Measurements from ENCODE around the gene OR13C5. TPM values are rescaled to one million over a fixed set of nuclear protein-coding genes. Genes with fewer than 3 reads are reported as not detected.
"Not testable (repeated sequence)": the region's sequence is repeated elsewhere in the genome, so short reads cannot be mapped to it uniquely, and the experiment has no call there.

OR13C5 gene
- not detected for total RNA-seq

DNA sequence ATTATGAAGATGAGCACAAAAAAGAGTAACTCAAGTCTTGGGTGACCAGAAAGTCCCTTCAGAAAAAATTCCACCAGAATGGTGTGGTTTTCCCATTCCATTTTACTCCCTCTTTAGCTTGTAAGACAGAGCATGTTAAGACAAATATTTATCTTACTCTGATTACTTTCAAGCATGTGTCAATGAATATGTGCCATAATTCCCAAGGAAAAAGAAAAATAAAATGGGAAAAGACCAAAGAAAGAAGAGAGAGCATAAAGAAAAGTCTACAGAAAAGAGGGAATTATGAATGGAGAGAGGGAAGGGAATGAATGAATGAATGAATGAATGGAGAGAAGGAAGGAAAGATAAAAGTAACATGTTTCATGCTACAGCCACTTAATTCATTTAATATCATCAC is at the start of gene OR13C5:
Gene OR13C5, minus strand, starts transcription at position 101 of the 400 bp plus-strand sequence. Its CDS starts 0 bp downstream, at position 101.
- H3K36me3 Mint-ChIP-seq (ENCODE audit: low read depth); H3K27me3 Mint-ChIP-seq; H3K4me3 Mint-ChIP-seq; ATAC-seq (replicated peaks); H3K9me3 Mint-ChIP-seq; H3K4me1 Mint-ChIP-seq; H3K27ac Mint-ChIP-seq: not testable (repeated sequence)

- Mint-ChIP-seq H3K9me3 (peaks cover 9% of the 10 kb centered on the region), H3K4me1 (no peaks in the 10 kb centered on the region), H3K36me3 (ENCODE audit: low read depth) (no peaks in the 10 kb centered on the region), H3K27ac (no peak overlapping the region), H3K27me3 (peaks cover 2% of the 10 kb centered on the region), H3K4me3 (no peak overlapping the region)
- no peak for ATAC-seq (replicated peaks)
Measured at GRCh38 chr9:104635456-104635855, 36.2 kb upstream of the OR13C5 start.

DNA sequence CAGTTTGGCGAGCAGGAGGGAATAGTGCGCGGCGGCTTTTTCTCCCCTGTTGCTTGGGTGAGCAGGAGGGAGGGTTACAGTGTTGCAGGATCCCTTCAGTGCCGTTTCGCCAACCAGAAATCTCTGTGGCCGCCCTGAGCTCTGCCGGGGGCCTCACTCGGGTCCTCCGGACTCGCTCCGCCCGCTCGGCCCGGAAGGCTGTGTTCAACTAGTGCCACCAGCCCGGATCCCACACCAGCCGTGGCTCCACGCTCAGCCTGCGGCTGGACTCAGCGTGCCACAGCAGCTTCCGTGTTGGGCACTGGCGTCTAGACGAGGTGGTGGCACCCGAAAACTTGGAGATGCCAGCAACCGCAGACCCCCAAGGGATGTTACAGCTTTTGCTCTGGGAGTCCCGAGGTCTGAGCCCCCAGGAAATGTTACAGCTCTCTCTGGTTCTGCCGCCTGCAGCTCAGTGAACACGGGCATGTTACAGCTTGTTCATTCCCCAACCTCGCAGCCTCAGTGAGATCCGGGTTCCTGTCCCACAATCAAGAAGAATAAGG is 34.8 kb upstream of the OR13C5 start:
- Mint-ChIP-seq H3K27me3 (peaks cover 6% of the 10 kb centered on the region), H3K4me3 (no peak overlapping the region), H3K36me3 (ENCODE audit: low read depth) (no peaks in the 10 kb centered on the region), H3K27ac (no peak overlapping the region), H3K9me3 (peaks cover 9% of the 10 kb centered on the region), H3K4me1 (no peaks in the 10 kb centered on the region)
- ATAC-seq (replicated peaks), result no peak

GRCh38 chr9:104625964-104626363 is 26.8 kb upstream of the OR13C5 start:
- H3K4me3 Mint-ChIP-seq; H3K4me1 Mint-ChIP-seq; H3K9me3 Mint-ChIP-seq; H3K27me3 Mint-ChIP-seq; H3K36me3 Mint-ChIP-seq (ENCODE audit: low read depth); ATAC-seq (replicated peaks); H3K27ac Mint-ChIP-seq: not testable (repeated sequence)

- Mint-ChIP-seq H3K27me3 (no peaks in the 10 kb centered on the region), H3K27ac (no peak within 1 kb of the TSS), H3K36me3 (ENCODE audit: low read depth) (no peaks in the 10 kb centered on the region), H3K9me3 (no peaks in the 10 kb centered on the region), H3K4me3 (no peak within 1 kb of the TSS), H3K4me1 (no peaks in the 10 kb centered on the region)
- ATAC-seq (replicated peaks), result no peak
Measured at GRCh38 chr9:104618104-104618503, 18.9 kb upstream of the OR13C5 start, which contains the start of gene OR13C9. Gene OR13C9, minus strand, starts transcription at chr9:104618204. Its CDS starts 0 bp downstream, at chr9:104618204.

- Mint-ChIP-seq H3K9me3 (no peaks in the 10 kb centered on the region), H3K4me3 (no peak overlapping the region), H3K4me1 (no peaks in the 10 kb centered on the region), H3K27ac (no peak overlapping the region), H3K36me3 (ENCODE audit: low read depth) (no peaks in the 10 kb centered on the region), H3K27me3 (no peaks in the 10 kb centered on the region)
- ATAC-seq (replicated peaks), result no peak
Measured at GRCh38 chr9:104617418-104617817, 18.2 kb upstream of the OR13C5 start.

GRCh38 chr9:104611213-104611612 is 12.0 kb upstream of the OR13C5 start:
- Mint-ChIP-seq H3K27ac (no peak overlapping the region), H3K9me3 (no peaks in the 10 kb centered on the region), H3K4me1 (no peaks in the 10 kb centered on the region), H3K4me3 (no peak overlapping the region), H3K36me3 (ENCODE audit: low read depth) (no peaks in the 10 kb centered on the region), H3K27me3 (no peaks in the 10 kb centered on the region)
- no peak for ATAC-seq (replicated peaks)

GRCh38 chr9:104608336-104608735 is 9.1 kb upstream of the OR13C5 start:
- Mint-ChIP-seq H3K9me3 (no peaks in the 10 kb centered on the region), H3K36me3 (ENCODE audit: low read depth) (no peaks in the 10 kb centered on the region), H3K4me1 (no peaks in the 10 kb centered on the region), H3K27me3 (no peaks in the 10 kb centered on the region), H3K4me3 (no peak overlapping the region), H3K27ac (no peak overlapping the region)
- ATAC-seq (replicated peaks), result no peak

- Mint-ChIP-seq H3K27ac (no peak overlapping the region), H3K4me1 (no peaks in the 10 kb centered on the region), H3K27me3 (no peaks in the 10 kb centered on the region), H3K9me3 (no peaks in the 10 kb centered on the region), H3K36me3 (ENCODE audit: low read depth) (no peaks in the 10 kb centered on the region), H3K4me3 (no peak overlapping the region)
- ATAC-seq (replicated peaks), result no peak
Measured at GRCh38 chr9:104606152-104606551, 6.9 kb upstream of the OR13C5 start.

- not testable (repeated sequence) for H3K4me1 Mint-ChIP-seq; H3K4me3 Mint-ChIP-seq; H3K27ac Mint-ChIP-seq; H3K27me3 Mint-ChIP-seq; H3K9me3 Mint-ChIP-seq; ATAC-seq (replicated peaks); H3K36me3 Mint-ChIP-seq (ENCODE audit: low read depth)
Measured at GRCh38 chr9:104605527-104605926, 6.3 kb upstream of the OR13C5 start, which contains the start of gene OR13C2. Gene OR13C2, minus strand, starts transcription at chr9:104605627. Its CDS starts 0 bp downstream, at chr9:104605627.

GRCh38 chr9:104604801-104605200 is 5.6 kb upstream of the OR13C5 start:
- Mint-ChIP-seq H3K9me3 (no peaks in the 10 kb centered on the region), H3K36me3 (ENCODE audit: low read depth) (no peaks in the 10 kb centered on the region), H3K27ac (no peak overlapping the region), H3K4me1 (no peaks in the 10 kb centered on the region), H3K27me3 (no peaks in the 10 kb centered on the region), H3K4me3 (no peak overlapping the region)
- no peak for ATAC-seq (replicated peaks)

GRCh38 chr9:104598749-104599148 is 464 bp downstream of the OR13C5 start:
- not testable (repeated sequence) for H3K9me3 Mint-ChIP-seq; ATAC-seq (replicated peaks); H3K4me3 Mint-ChIP-seq; H3K4me1 Mint-ChIP-seq; H3K36me3 Mint-ChIP-seq (ENCODE audit: low read depth); H3K27ac Mint-ChIP-seq; H3K27me3 Mint-ChIP-seq

DNA sequence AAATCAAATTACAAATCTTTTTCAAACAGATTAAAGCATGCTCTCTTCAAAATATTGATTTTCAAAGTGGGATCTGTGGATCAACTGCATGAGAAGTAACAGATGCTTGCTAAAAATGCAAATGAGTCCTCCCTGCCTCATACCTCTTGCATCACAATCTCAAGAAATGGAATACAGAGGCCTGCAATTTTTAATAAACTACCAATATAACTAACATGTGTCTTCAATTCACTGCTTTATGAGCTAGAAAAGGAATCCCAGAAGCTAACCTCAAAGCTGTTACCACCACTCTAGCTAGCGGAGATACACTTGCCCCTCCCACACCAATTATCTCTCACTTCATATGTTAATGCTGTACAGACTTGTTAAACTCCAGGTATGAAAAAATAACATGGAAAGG is 9.6 kb downstream of the OR13C5 start:
- H3K4me1 Mint-ChIP-seq, result no peaks in the 10 kb centered on the region
- H3K4me3 Mint-ChIP-seq, result no peak overlapping the region
- no peak for ATAC-seq (replicated peaks)
- no peak overlapping the region for H3K27ac Mint-ChIP-seq
- peaks cover 5% of the 10 kb centered on the region for H3K9me3 Mint-ChIP-seq
- no peaks in the 10 kb centered on the region for H3K36me3 Mint-ChIP-seq (ENCODE audit: low read depth)
- H3K27me3 Mint-ChIP-seq, result no peaks in the 10 kb centered on the region

DNA sequence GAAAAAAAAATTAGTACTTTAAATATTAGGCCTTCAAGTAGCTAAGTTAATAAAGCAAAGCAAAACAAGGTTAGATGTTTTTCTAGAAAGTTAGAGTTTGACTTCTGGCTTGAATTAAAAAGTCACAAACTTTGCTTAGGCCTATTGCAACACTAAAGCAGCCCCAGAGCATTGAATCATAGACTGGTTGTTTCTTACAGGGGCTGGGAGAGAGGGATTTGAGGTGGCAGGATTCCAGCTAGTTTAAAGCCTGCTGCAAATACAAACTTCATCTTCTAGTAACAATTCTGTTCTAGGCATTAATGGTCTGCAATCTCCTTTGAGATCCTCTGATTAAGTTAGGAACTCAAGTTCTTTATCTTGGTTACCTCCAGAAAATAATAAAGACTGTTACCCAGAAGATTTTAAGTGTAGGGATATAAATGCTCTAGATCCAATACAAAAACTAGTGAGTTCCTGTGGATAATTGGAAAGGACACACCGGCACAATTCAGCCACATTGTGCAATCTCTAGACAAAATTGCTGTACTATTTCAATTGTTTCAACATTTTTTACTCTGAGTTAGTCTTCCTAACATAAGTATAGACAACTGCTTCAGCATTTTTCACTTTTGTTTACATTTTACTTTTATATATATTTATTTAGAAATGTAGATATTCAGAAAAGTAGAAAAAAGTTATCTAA is 12.6 kb downstream of the OR13C5 start:
- no peak overlapping the region for H3K27ac Mint-ChIP-seq
- no peak for ATAC-seq (replicated peaks)
- H3K36me3 Mint-ChIP-seq (ENCODE audit: low read depth), result no peaks in the 10 kb centered on the region
- H3K27me3 Mint-ChIP-seq, result no peaks in the 10 kb centered on the region
- no peaks in the 10 kb centered on the region for H3K4me1 Mint-ChIP-seq
- no peak overlapping the region for H3K4me3 Mint-ChIP-seq
- H3K9me3 Mint-ChIP-seq, result no peaks in the 10 kb centered on the region

DNA sequence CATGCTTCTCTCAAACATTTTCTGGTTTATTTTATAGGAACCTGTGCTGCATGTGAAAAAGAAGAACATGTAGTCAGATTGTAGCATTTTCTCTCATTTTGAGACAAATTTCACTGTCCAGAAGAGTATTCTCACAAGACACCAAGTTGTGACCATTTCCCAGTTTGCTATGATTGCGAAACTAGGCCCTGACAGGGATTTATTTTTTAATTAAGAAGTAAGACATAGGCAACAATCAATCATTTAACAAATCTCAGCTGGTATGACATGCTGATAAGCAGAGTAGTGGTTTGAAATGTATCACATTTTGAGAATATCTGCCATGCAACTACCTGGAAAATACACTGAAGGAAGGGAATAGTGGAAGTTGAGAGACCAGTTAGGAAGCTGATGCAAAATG is 18.7 kb downstream of the OR13C5 start:
- no peak for ATAC-seq (replicated peaks)
- peaks cover 3% of the 10 kb centered on the region for H3K27me3 Mint-ChIP-seq

More for the DNA sequence above, 18.7 kb downstream of the OR13C5 start:
- Mint-ChIP-seq H3K36me3 (ENCODE audit: low read depth) (no peaks in the 10 kb centered on the region), H3K4me1 (no peaks in the 10 kb centered on the region), H3K9me3 (no peaks in the 10 kb centered on the region), H3K4me3 (no peak overlapping the region), H3K27ac (no peak overlapping the region)
